ENCODE data around the gene OXTR.

DNA sequence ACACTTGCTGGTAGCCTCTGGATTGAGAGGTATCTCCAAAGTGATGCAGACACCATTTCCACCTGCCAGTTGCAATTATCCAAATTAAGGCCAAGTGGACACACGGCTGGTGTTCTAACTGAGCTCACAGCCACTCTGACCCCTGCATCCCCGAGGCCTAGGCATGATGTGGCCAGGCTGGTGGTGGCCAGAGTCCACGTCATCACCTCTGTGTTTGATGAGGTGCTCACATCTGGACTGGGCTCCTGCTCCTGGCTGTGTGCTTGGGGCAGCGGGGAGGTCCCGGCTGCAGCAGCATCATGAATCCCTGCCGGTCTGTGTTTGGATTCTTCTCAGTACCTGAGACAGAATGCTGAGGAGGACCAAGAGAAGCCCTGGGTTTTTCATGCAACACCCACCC lies 4.9 kb downstream of the OXTR start:
- TF ChIP-seq, protein P1, sequence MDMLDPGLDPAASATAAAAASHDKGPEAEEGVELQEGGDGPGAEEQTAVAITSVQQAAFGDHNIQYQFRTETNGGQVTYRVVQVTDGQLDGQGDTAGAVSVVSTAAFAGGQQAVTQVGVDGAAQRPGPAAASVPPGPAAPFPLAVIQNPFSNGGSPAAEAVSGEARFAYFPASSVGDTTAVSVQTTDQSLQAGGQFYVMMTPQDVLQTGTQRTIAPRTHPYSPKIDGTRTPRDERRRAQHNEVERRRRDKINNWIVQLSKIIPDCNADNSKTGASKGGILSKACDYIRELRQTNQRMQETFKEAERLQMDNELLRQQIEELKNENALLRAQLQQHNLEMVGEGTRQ (IDR thresholded peaks at IDR 0.05; ENCODE audit: low read depth, low read length): no peak
- no peak for TF ChIP-seq MAFK (IDR thresholded peaks at IDR 0.05; ENCODE audit: low read depth, low read length)

Data from IMR-90 (cell line).